OCI-LY3 (cell line): ENCODE data around the gene HDAC4.

Experiments used
- CTCF ChIP-seq: fragments of 200-600, 300-600 bp; sonication (generic); IDR thresholded peaks from 2 replicates; pipeline ENCODE4 v1.5.1; 2014; ENCODE audit warnings: antibody characterized with exemption, low read length, low read depth
- EZH2phosphoT487 ChIP-seq: fragments of 200-600 bp; shearing (Covaris generic); IDR thresholded peaks from 2 replicates; pipeline ENCODE4 v1.6.1; 2018; ENCODE audit warnings: antibody characterized with exemption, mixed run types, low read depth

GRCh38 chr2:239233576-239233975 is 167.2 kb downstream of the HDAC4 start:
- no peak for TF ChIP-seq CTCF
- TF ChIP-seq EZH2phosphoT487: no peak
